Endothelial cell of umbilical vein (primary cell): ENCODE results near the gene RALGPS1. TPM values are rescaled to one million over a fixed set of nuclear protein-coding genes. Genes with fewer than 3 reads are reported as not detected.
"Not testable (repeated sequence)": the region's sequence is repeated elsewhere in the genome, so short reads cannot be mapped to it uniquely, and the experiment has no call there.

Experiments used
- BruUV-seq: library from RNA; stranded (reverse); fragments of 400-500 nt; replicated peaks from 2 replicates; lab custom pipeline; 2021; lab: Mats Ljungman, UMichigan
- CTCF ChIA-PET: fragments of 300-600, 350-600 bp; sonication (Branson Sonifier 250); formaldehyde crosslinking; loops from one replicate; lab custom pipeline; 2021; ENCODE audit warnings: antibody characterized with exemption, inconsistent platforms; lab: Charles Lee
- POLR2A ChIA-PET: fragments of 300-600, 350-600 bp; sonication (Branson Sonifier 250); formaldehyde crosslinking; loops from one replicate; lab custom pipeline; 2021; ENCODE audit warnings: antibody characterized with exemption, inconsistent platforms; lab: Charles Lee
- DNase-seq: peaks from one replicate; pipeline ENCODE4 v3.0.0-alpha.2; 2011; ENCODE audit warnings: low read depth, low spot score
- FAIRE-seq: peaks from 2 replicates; lab custom pipeline; 2011; peaks lifted over from hg19 to GRCh38; lab: Jason Lieb, UNC
- H2AFZ ChIP-seq: 2 replicates; pipeline ENCODE4 v1.6.0; 2012; ENCODE audit warnings: low read depth, low read length, control low read depth, inconsistent platforms
- H3K27ac ChIP-seq: 2 replicates; pipeline ENCODE4 v1.5.1; 2011; ENCODE audit warnings: low read depth, mild to moderate bottlenecking, control low read depth, low read length, moderate library complexity; ENCODE audit not compliant: insufficient read depth
- H3K27me3 ChIP-seq, 2 experiments: 2 replicates each; pipeline versions ENCODE4 v1.6.0 to v1.6.1; 2011; ENCODE audit warnings: low read length in 2 of 2, mixed read lengths in 1 of 2; ENCODE audit not compliant: control insufficient read depth in 2 of 2, insufficient read depth in 2 of 2
- H3K36me3 ChIP-seq, 2 experiments: 2 replicates in 1 of 2; 3 replicates in 1 of 2; pipeline ENCODE4 v1.5.1; 2011; ENCODE audit warnings: low read length in 2 of 2, mild to moderate bottlenecking in 1 of 2, moderate library complexity in 1 of 2; ENCODE audit not compliant: control insufficient read depth in 2 of 2, insufficient read depth in 2 of 2; ENCODE audit errors: extremely low read depth in 1 of 2
- H3K4me1 ChIP-seq: 3 replicates; pipeline ENCODE4 v1.5.1; 2011; ENCODE audit warnings: mild to moderate bottlenecking, low read length; ENCODE audit not compliant: control insufficient read depth, insufficient read depth; ENCODE audit errors: extremely low read depth
- H3K4me2 ChIP-seq: 2 replicates; pipeline ENCODE4 v1.6.1; 2011; ENCODE audit warnings: low read length, control low read depth, mixed read lengths; ENCODE audit not compliant: insufficient read depth
- H3K4me3 ChIP-seq, 3 experiments: fragments of 200-600 bp in 1 of 3; sonication (generic), shearing (Covaris generic) in 1 of 3; replicated peaks in 1 of 3; 2 replicates each; pipeline ENCODE4 v1.5.1; 2011 to 2016; ENCODE audit warnings: control low read depth in 3 of 3, low read length in 3 of 3, mild to moderate bottlenecking in 2 of 3, inconsistent platforms in 1 of 3, low read depth in 1 of 3, moderate library complexity in 1 of 3; ENCODE audit not compliant: insufficient read depth in 1 of 3
- H3K79me2 ChIP-seq: 2 replicates; pipeline ENCODE4 v1.6.0; 2012; ENCODE audit warnings: low read length, inconsistent platforms; ENCODE audit not compliant: control insufficient read depth, insufficient read depth
- H3K9ac ChIP-seq: replicated peaks from 2 replicates; pipeline ENCODE3; 2011; ENCODE audit warnings: low read length, control low read depth; ENCODE audit not compliant: insufficient read depth; ENCODE audit errors: extremely low read depth
- H3K9me1 ChIP-seq: replicated peaks from 3 replicates; pipeline ENCODE4 v1.6.0; 2011; ENCODE audit warnings: mild to moderate bottlenecking, low read length; ENCODE audit not compliant: control insufficient read depth, insufficient read depth; ENCODE audit errors: extremely low read depth
- H3K9me3 ChIP-seq: replicated peaks from 2 replicates; pipeline ENCODE4 v1.5.1; 2012; ENCODE audit warnings: low read length, inconsistent platforms; ENCODE audit not compliant: control insufficient read depth, insufficient read depth
- H4K20me1 ChIP-seq: replicated peaks from 2 replicates; pipeline ENCODE3; 2011; ENCODE audit warnings: mild to moderate bottlenecking, low read length; ENCODE audit not compliant: control insufficient read depth, insufficient read depth; ENCODE audit errors: extremely low read depth
- CTCF ChIP-seq, 2 donors: IDR thresholded peaks; 1 replicate in 1 of 2; 2 replicates in 1 of 2; pipeline ENCODE4 v1.5.1; 2011; ENCODE audit warnings: low read length in 2 of 2, mild to moderate bottlenecking in 2 of 2, moderate library complexity in 2 of 2, control low read depth in 1 of 2, inconsistent platforms in 1 of 2, low read depth in 1 of 2; ENCODE audit not compliant: insufficient read depth in 1 of 2; ENCODE audit errors: extremely low read depth in 1 of 2
- EZH2 ChIP-seq: IDR thresholded peaks from 2 replicates; pipeline ENCODE4 v1.6.1; 2012; ENCODE audit warnings: borderline replicate concordance, low read depth, mild to moderate bottlenecking, moderate library complexity, low read length, inconsistent platforms; ENCODE audit not compliant: severe bottlenecking
- FOS ChIP-seq: IDR thresholded peaks from 2 replicates; pipeline ENCODE4 v1.6.1; 2011; ENCODE audit warnings: mild to moderate bottlenecking, low read length, moderate library complexity, borderline replicate concordance; ENCODE audit not compliant: insufficient read depth
- GATA2 ChIP-seq: IDR thresholded peaks from 2 replicates; pipeline ENCODE4 v1.7.0; 2011; ENCODE audit warnings: low read depth, mild to moderate bottlenecking, moderate library complexity, mixed read lengths, low read length; ENCODE audit not compliant: insufficient read length, insufficient read depth
- JUN ChIP-seq: IDR thresholded peaks from 2 replicates; pipeline ENCODE4 v1.6.1; 2011; ENCODE audit warnings: borderline replicate concordance, low read depth; ENCODE audit not compliant: insufficient read length, insufficient read depth
- MYC ChIP-seq: IDR thresholded peaks from one replicate; pipeline ENCODE4 v1.6.1; 2011; ENCODE audit warnings: mild to moderate bottlenecking, low read depth, low read length
- POLR2A ChIP-seq: IDR thresholded peaks from 2 replicates; pipeline ENCODE4 v1.6.1; 2012; ENCODE audit warnings: low read depth, mild to moderate bottlenecking, control low read depth, low read length
- POLR2AphosphoS5 ChIP-seq: IDR thresholded peaks from 2 replicates; pipeline ENCODE4 v1.6.1; 2012; ENCODE audit warnings: low read depth, mild to moderate bottlenecking, control low read depth, low read length, moderate library complexity; ENCODE audit not compliant: insufficient read depth
- dilution Hi-C: fragments of 300-500 bp; cut with MboI; formaldehyde crosslinking; loops from one replicate; pipeline ENCODE4 v1.15.0; 2019; ENCODE audit warnings: low sequenced_read_pairs; ENCODE audit not compliant: extremely low pct_ligation_motif_present
- intact Hi-C: fragments of 100-400 bp; cut with micrococcal nuclease; formaldehyde crosslinking; loops from one replicate; pipeline ENCODE4 v1.10.0; 2022
- polyA plus RNA-seq, 4 experiments: library from polyadenylated mRNA; depleted of rRNA in 3 of 4; stranded (reverse) in 3 of 4; unstranded in 1 of 4; fragments of >200 nt; gene quantifications; 2 replicates each; pipeline versions ENCODE4 v1.2.1 to v1.2.3, GENCODE V29; 2011 to 2012; ENCODE audit warnings: missing spikeins in 1 of 4
- total RNA-seq: library from RNA; stranded (reverse); gene quantifications from 2 replicates; pipeline ENCODE4 v1.2.3, GENCODE V29; 2021
- TF ChIP-seq, protein P1 (sequence below): IDR thresholded peaks from 2 replicates; pipeline ENCODE4 v1.6.1; 2011; ENCODE audit not compliant: insufficient read depth, insufficient read length

The RALGPS1 gene
- total and polyA plus RNA-seq, 2 donors (not counting 3 experiments of a cell fraction or from before 2014, with no cell fraction given), result 3.8 to 5.5 TPM

DNA sequence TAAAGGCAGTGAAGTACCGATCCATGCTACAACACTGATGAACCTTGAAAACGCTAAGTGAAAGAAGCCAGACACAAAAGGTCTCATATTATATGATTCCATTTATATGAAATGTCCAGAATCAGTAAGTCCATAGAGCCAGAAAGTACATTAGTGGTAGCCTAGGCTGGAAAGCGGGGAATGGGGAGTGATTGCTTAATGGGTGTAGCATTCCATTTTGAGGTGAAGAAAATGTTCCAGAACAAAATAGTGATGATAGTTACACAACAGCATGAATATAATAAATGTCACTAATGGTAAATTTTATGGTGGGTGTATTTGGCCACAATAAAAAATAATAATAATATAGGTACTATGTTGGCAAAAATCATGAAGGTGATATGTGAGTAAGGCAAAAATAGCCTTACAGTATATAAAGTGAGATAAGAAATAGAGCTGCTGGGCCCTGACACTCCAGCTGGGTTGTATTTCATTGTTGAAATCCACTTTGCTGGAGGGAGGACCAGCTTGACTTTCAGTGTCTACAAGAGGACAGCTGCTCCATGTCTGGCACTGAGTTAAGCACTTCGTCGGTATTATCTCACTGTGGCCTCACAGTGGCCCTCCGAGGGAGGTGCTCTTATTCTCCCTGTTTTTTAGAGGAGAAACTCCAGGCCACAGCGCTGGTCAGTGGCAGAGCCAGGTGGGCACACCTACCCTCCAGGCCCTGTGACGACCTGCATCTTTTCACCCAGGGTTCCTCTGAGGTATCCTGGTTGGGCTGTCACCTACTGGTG lies 230.3 kb downstream of the RALGPS1 start:
- Histone ChIP-seq H3K4me3 (no peak overlapping the region), H3K36me3 (no peaks in the 10 kb centered on the region), H3K27me3 (peaks cover 2 to 5% of the 10 kb centered on the region in 2 experiments), H3K9ac (no peak overlapping the region), H3K4me1 (no peaks in the 10 kb centered on the region), H4K20me1 (no peaks in the 10 kb centered on the region), H2AFZ (no peak overlapping the region), H3K79me2 (no peaks in the 10 kb centered on the region), H3K4me2 (no peak overlapping the region), H3K27ac (no peak overlapping the region), H3K9me1 (no peaks in the 10 kb centered on the region), H3K9me3 (no peaks in the 10 kb centered on the region)
- CTCF ChIA-PET, result interaction anchor here (0.7 to 1.7 kb wide), 2 partner anchors 8 to 10 kb away, joined by 3 to 4 read pairs; no protein-coding TSS in a partner anchor
- TF ChIP-seq EZH2, result no peak
- no peak for TF ChIP-seq POLR2AphosphoS5
- no peak for TF ChIP-seq FOS
- TF ChIP-seq CTCF (IDR thresholded peaks at IDR 0.05; ENCODE audit: extremely low read depth in 1 of 2, insufficient read depth in 1 of 2, low read depth in 1 of 2, low read length in 2 of 2), result no peak
- TF ChIP-seq GATA2, result no peak
- no peak for TF ChIP-seq MYC
- TF ChIP-seq, protein P1, sequence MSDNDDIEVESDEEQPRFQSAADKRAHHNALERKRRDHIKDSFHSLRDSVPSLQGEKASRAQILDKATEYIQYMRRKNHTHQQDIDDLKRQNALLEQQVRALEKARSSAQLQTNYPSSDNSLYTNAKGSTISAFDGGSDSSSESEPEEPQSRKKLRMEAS, result no peak
- TF ChIP-seq POLR2A, result no peak
- TF ChIP-seq JUN, result no peak
- no TSS peak for BruUV-seq
- dilution Hi-C loops, result no loop called here
- DNase-seq (no peak), FAIRE-seq (no peak)
- POLR2A ChIA-PET, result interaction anchor here (0.5 kb wide), 1 partner anchor 1741 kb away, joined by 3 read pairs; no protein-coding TSS in a partner anchor
- intact Hi-C loops, result no loop called here

GRCh38 chr9:127146841-127147240 lies 232.3 kb downstream of the RALGPS1 start:
- H3K4me3 ChIP-seq, FAIRE-seq, H3K27ac ChIP-seq, DNase-seq, H2AFZ ChIP-seq, H3K9me1 ChIP-seq, H3K79me2 ChIP-seq, intact Hi-C loops, H3K4me2 ChIP-seq, H3K36me3 ChIP-seq, POLR2A ChIA-PET, BruUV-seq, H3K9ac ChIP-seq, H3K4me1 ChIP-seq, dilution Hi-C loops, H4K20me1 ChIP-seq, H3K9me3 ChIP-seq, H3K27me3 ChIP-seq: not testable (repeated sequence)
- CTCF ChIA-PET, result interaction anchor here (0.6 kb wide), 1 partner anchor 183 kb away, joined by 3 read pairs; no protein-coding TSS in a partner anchor
